NT2/D1 (cell line): ENCODE measurements around the gene RHBDL1.

Source experiments
- SUZ12 ChIP-seq: IDR thresholded peaks from 2 replicates; pipeline ENCODE4 v1.6.1; 2011; ENCODE audit not compliant: insufficient read length, insufficient read depth; ENCODE audit errors: extremely low read depth
- YY1 ChIP-seq: IDR thresholded peaks from 2 replicates; pipeline ENCODE4 v1.6.1; 2011; ENCODE audit not compliant: insufficient read length, insufficient read depth
- ZNF274 ChIP-seq: IDR thresholded peaks from 2 replicates; pipeline ENCODE4 v1.6.1; 2011; ENCODE audit warnings: mild to moderate bottlenecking, low read depth, low read length

DNA sequence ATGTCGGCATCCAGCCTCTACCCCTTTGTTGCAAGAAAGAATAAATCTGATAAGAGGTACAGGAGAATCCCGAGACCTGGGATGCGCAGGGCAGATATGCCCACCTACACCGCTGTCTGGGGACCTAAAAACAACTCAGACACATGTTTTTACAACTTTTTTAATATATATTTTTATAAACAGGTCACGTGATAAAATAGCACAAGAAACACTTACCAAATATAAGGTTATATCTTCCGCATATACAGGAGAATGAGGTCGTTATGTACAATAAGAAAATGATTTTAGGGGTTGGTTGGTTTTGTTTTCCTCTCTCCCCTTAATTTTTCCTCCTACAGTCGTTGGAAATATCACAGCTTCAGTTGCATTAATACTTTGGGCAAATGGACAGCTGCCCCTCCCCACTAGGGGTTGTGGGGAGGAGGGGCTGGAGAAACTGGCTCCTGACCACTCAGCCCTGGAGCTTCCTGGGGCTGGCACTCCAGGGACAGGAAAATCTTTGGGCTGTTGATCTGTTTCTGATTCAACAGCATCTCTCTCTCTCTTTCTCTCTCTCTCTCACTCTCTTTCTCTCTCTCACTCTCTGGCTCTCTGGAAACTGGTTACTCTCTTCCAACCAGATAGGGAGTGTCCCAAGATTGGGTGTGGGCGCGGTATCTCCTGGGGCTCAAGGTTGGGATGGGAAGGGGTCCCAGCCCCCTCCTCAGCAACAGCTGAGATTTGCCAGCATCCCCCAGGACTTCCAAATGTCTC, 17.1 kb downstream of the RHBDL1 start:
- TF ChIP-seq YY1 (no peak), SUZ12 (no peak), ZNF274 (no peak)
